Measurements from ENCODE around the gene C8G.

The C8G gene

DNA sequence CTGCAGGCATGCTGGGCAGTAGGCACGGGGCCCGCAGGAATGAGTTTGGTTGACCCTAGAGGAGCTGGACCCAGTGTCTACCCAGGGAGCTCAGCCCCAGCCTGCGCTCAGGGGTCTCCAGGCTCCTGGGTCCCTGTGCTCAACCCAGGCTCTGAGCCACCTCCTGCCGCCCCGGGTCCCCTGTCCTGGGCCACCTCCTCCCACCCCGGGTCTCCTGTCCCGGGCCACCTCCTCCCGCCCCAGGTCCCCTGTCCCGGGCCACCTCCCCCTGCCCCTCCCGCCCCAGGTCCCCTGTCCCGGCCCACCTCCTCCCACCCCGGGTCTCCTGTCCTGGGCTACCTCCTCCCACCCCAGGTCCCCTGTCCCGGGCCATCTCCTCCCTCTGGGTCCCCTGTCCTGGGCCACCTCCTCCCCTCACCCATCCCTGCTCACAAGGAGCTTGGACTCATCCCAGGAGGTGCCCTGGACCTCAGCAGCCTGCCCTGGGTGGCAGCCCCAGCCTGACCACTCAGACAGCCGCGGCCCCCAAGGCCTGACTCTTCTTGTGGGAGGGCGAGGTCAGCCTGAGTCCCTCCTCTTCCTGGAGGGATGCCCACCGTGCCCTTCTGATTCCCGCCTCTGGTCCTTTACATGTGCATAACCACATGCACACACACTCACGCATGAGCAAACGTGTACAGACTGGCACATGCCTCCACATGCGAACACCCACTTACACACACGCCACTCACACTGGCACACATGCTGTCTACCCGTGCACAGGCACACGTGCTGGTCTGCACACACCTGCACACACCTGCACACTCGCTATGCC, 9.4 kb downstream of the C8G start:
- TF ChIP-seq MYC (IDR thresholded peaks at IDR 0.05; ENCODE audit: low read depth, low read length) (no peak), POLR2A (IDR thresholded peaks at IDR 0.05; ENCODE audit: extremely low read depth, insufficient read length) (no peak)
- TF ChIP-seq, protein P1, sequence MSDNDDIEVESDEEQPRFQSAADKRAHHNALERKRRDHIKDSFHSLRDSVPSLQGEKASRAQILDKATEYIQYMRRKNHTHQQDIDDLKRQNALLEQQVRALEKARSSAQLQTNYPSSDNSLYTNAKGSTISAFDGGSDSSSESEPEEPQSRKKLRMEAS (IDR thresholded peaks at IDR 0.05; ENCODE audit: low read depth, low read length) = no peak
- TF ChIP-seq, protein P2, sequence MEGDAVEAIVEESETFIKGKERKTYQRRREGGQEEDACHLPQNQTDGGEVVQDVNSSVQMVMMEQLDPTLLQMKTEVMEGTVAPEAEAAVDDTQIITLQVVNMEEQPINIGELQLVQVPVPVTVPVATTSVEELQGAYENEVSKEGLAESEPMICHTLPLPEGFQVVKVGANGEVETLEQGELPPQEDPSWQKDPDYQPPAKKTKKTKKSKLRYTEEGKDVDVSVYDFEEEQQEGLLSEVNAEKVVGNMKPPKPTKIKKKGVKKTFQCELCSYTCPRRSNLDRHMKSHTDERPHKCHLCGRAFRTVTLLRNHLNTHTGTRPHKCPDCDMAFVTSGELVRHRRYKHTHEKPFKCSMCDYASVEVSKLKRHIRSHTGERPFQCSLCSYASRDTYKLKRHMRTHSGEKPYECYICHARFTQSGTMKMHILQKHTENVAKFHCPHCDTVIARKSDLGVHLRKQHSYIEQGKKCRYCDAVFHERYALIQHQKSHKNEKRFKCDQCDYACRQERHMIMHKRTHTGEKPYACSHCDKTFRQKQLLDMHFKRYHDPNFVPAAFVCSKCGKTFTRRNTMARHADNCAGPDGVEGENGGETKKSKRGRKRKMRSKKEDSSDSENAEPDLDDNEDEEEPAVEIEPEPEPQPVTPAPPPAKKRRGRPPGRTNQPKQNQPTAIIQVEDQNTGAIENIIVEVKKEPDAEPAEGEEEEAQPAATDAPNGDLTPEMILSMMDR (IDR thresholded peaks at IDR 0.05; ENCODE audit: low read depth, low read length) = no peak

DNA sequence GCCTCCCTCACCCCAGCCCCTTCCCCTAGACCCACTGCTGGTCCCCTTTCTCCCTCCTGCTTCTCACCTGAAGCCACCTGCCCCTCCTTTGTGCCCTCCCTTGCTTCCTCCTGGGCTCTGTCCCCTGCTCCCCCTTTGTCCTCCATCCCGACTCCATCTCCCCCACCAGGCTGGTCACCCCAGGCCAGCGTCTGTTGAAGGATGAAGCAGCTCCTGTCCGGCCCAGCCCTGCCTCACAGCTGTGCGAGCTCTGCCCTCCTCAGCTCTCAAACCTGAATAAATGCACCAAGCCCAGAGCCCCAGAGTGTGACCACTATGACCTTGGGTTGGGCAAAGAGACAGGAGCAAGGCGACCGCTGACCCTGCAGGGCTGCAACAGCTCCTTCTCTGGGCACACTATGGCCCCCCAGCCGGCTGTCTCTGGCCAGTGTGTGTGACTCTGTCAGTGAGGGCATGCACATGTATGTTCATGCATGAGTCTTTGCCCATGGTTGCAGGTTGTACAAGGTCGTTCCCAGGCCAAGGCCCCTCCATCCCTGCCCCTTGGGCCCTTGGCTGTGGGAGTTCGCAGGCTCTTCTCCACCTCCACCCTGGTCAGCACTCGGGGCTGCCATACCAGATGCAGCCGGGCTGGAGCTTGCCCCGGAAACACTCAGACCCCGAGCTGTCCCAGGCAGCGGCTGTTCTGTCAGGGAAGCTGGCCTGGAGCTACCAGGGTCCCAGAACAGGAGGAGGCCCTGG, 10.3 kb downstream of the C8G start:
- DNase-seq (ENCODE audit: low read depth) = no peak
- TF ChIP-seq POLR2A (IDR thresholded peaks at IDR 0.05; ENCODE audit: extremely low read depth, insufficient read length) (no peak), MYC (IDR thresholded peaks at IDR 0.05; ENCODE audit: low read depth, low read length) (no peak)
- TF ChIP-seq, protein P2 (IDR thresholded peaks at IDR 0.05; ENCODE audit: low read depth, low read length) = no peak
- TF ChIP-seq, protein P1 (IDR thresholded peaks at IDR 0.05; ENCODE audit: low read depth, low read length) = no peak
- no peak overlapping the region for H3K4me3 ChIP-seq (ENCODE audit: low read depth, low read length)

More for the DNA sequence above, 9.4 kb downstream of the C8G start:
- H3K4me3 ChIP-seq (ENCODE audit: low read depth, low read length) = no peak overlapping the region
- DNase-seq (ENCODE audit: low read depth) = no peak

DNA sequence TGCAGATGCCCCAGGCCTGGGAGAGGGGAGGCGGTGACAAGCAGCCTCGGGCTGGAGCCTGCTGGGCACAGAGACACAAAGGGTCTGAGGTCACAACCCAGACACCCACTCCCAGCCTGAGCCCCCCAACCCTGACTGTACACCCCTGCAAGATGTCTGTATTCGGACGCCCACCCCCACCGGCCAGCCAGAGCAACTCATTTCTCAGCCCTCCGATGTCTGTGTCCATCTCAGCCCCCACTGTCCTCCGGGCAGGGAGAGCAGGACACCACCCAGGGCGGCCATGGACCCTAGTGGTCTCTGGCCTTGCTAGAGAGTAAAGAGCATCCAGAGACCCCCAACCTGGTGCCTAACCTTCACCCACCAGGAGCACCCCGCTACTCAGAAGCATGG, 10.9 kb downstream of the C8G start:
- TF ChIP-seq, protein P1 (IDR thresholded peaks at IDR 0.05; ENCODE audit: low read depth, low read length) = no peak
- TF ChIP-seq POLR2A (IDR thresholded peaks at IDR 0.05; ENCODE audit: extremely low read depth, insufficient read length) = no peak
- TF ChIP-seq, protein P2 (IDR thresholded peaks at IDR 0.05; ENCODE audit: low read depth, low read length) = no peak
- no peak for TF ChIP-seq MYC (IDR thresholded peaks at IDR 0.05; ENCODE audit: low read depth, low read length)
- no peak for DNase-seq (ENCODE audit: low read depth)

DNA sequence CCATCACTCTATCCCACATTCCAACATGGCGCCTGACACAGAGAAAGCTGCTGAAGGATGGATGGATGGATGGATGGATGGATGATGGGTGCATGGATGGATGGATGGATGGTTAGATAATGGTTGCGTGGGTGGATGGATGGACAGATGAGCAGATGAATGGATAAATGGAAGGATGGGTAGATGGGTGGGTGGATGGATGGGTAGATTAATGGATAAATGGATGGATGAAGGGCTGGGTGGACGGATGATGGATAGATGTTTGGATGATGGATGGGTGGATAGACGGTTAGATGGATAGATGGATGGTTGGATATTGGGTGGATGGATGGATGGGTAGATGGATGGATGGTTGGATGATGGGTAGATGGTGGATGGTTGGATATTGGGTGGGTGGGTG, 11.6 kb downstream of the C8G start:
- no peak for DNase-seq (ENCODE audit: low read depth)
- H3K4me3 ChIP-seq (ENCODE audit: low read depth, low read length) = no peak overlapping the region
- TF ChIP-seq, protein P1 (IDR thresholded peaks at IDR 0.05; ENCODE audit: low read depth, low read length) = no peak
- no peak for TF ChIP-seq POLR2A (IDR thresholded peaks at IDR 0.05; ENCODE audit: extremely low read depth, insufficient read length)
- no peak for TF ChIP-seq MYC (IDR thresholded peaks at IDR 0.05; ENCODE audit: low read depth, low read length)
- TF ChIP-seq, protein P2 (IDR thresholded peaks at IDR 0.05; ENCODE audit: low read depth, low read length) = no peak

More for the DNA sequence above, 10.9 kb downstream of the C8G start:
- no peak overlapping the region for H3K4me3 ChIP-seq (ENCODE audit: low read depth, low read length)

DNA sequence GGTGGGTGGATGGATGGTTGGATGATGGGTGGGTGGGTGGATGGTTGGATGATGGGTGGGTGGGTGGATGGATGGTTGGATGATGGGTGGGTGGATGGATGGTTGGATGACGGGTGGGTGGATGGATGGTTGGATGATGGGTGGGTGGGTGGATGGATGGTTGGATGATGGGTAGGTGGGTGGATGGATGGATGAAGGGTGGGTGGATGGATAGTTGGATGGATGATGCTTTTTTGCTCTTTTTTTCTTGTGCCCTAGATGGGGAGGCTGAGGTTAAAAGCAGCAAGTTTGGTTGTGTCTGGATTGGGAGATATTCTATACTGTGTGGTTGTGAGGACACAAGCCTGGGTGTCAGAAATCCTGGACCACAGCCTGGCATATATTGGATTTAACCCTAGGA, 12.4 kb downstream of the C8G start:
- no peak overlapping the region for H3K4me3 ChIP-seq (ENCODE audit: low read depth, low read length)
- TF ChIP-seq MYC (IDR thresholded peaks at IDR 0.05; ENCODE audit: low read depth, low read length) = no peak
- no peak for TF ChIP-seq POLR2A (IDR thresholded peaks at IDR 0.05; ENCODE audit: extremely low read depth, insufficient read length)
- TF ChIP-seq, protein P2 (IDR thresholded peaks at IDR 0.05; ENCODE audit: low read depth, low read length) = no peak
- TF ChIP-seq, protein P1 (IDR thresholded peaks at IDR 0.05; ENCODE audit: low read depth, low read length) = no peak
- DNase-seq (ENCODE audit: low read depth) = no peak
